Measurements from ENCODE around the gene LGI4. TPM values are rescaled to one million over a fixed set of nuclear protein-coding genes. Genes with fewer than 3 reads are reported as not detected.

Gene LGI4
- total RNA-seq, 1 donor from 2014 or later = 32.9 TPM

DNA sequence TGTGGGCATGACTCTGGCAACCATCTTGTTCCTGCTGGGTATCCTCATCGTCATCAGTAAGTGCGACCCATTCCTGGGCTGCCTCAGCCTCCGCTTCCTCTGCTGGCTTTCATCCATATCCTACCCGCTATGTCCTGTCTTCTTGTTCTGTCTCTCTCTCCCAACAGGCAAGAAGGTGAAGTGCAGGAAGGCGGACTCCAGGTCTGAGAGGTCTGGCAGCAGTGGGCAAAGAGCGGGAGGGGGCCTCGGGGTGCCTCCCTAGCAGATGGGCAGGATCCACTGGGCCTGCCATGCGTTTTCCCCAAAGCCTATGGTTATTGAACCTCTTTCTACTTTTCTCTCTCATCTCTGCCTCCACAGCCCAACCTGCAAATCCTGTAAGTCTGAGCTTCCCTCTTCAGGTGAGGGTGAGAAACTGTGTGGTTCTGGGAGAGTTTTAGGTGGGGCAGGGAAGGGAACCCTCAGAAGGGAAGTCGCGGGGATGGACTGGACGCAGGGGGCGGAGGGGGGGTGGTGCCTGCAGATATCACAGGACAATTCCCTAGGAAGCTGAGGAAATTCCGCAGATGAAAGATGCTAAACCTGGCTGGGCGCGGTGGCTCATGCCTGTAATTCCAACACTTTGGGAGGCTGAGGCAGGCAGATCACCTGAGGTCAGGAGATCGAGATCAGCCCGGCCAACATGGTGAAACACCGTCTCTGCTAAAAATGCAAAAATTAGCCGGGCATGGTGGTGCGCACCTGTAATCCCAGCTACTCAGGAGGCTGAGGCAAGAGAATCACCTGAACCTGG lies 16.6 kb upstream of the LGI4 start:
- peak overlapping the region; percentile 37 for H3K27ac ChIP-seq
- no peaks in the 10 kb centered on the region for H3K36me3 ChIP-seq
- H3K9me3 ChIP-seq = no peaks in the 10 kb centered on the region
- no peaks in the 10 kb centered on the region for H3K27me3 ChIP-seq
- peaks cover 32% of the 10 kb centered on the region for H3K4me1 ChIP-seq
- DNase-seq (ENCODE audit: extremely low spot score in 2 of 2) = no peak
- intact Hi-C loops (cut with DNase I) = no loop called here
- no peak overlapping the region for H3K4me3 ChIP-seq
- TF ChIP-seq, protein P1, sequence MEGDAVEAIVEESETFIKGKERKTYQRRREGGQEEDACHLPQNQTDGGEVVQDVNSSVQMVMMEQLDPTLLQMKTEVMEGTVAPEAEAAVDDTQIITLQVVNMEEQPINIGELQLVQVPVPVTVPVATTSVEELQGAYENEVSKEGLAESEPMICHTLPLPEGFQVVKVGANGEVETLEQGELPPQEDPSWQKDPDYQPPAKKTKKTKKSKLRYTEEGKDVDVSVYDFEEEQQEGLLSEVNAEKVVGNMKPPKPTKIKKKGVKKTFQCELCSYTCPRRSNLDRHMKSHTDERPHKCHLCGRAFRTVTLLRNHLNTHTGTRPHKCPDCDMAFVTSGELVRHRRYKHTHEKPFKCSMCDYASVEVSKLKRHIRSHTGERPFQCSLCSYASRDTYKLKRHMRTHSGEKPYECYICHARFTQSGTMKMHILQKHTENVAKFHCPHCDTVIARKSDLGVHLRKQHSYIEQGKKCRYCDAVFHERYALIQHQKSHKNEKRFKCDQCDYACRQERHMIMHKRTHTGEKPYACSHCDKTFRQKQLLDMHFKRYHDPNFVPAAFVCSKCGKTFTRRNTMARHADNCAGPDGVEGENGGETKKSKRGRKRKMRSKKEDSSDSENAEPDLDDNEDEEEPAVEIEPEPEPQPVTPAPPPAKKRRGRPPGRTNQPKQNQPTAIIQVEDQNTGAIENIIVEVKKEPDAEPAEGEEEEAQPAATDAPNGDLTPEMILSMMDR (IDR thresholded peaks at IDR 0.05) = no peak
- no peak for TF ChIP-seq POLR2AphosphoS5 (IDR thresholded peaks at IDR 0.05; ENCODE audit: insufficient read depth in 1 of 2, low read depth in 1 of 2)
- no peak for TF ChIP-seq POLR2A (IDR thresholded peaks at IDR 0.05)

GRCh38 chr19:35150445-35150844 lies 15.6 kb upstream of the LGI4 start:
- intact Hi-C loops (cut with DNase I) = no loop called here
- no peaks in the 10 kb centered on the region for H3K9me3 ChIP-seq
- no peaks in the 10 kb centered on the region for H3K27me3 ChIP-seq
- no peak for TF ChIP-seq POLR2A (IDR thresholded peaks at IDR 0.05)
- TF ChIP-seq POLR2AphosphoS5 (IDR thresholded peaks at IDR 0.05; ENCODE audit: insufficient read depth in 1 of 2, low read depth in 1 of 2) = no peak
- TF ChIP-seq, protein P1 (IDR thresholded peaks at IDR 0.05) = no peak
- H3K36me3 ChIP-seq = no peaks in the 10 kb centered on the region
- H3K4me1 ChIP-seq = peaks cover 22% of the 10 kb centered on the region
- H3K27ac ChIP-seq = no peak overlapping the region
- no peak overlapping the region for H3K4me3 ChIP-seq
- no peak for DNase-seq (ENCODE audit: extremely low spot score in 2 of 2)

- no peak for DNase-seq (ENCODE audit: extremely low spot score in 2 of 2)
- Histone ChIP-seq H3K27ac (no peak overlapping the region), H3K4me3 (no peak overlapping the region), H3K9me3 (no peaks in the 10 kb centered on the region), H3K4me1 (peaks cover 21% of the 10 kb centered on the region), H3K27me3 (no peaks in the 10 kb centered on the region), H3K36me3 (no peaks in the 10 kb centered on the region)
- no peak for TF ChIP-seq POLR2AphosphoS5 (IDR thresholded peaks at IDR 0.05; ENCODE audit: insufficient read depth in 1 of 2, low read depth in 1 of 2)
- TF ChIP-seq POLR2A (IDR thresholded peaks at IDR 0.05) = no peak
- TF ChIP-seq, protein P1 (IDR thresholded peaks at IDR 0.05) = no peak
- intact Hi-C loops (cut with DNase I) = no loop called here
These were observed 14.6 kb upstream of the LGI4 start for GRCh38 chr19:35149463-35149862.

DNA sequence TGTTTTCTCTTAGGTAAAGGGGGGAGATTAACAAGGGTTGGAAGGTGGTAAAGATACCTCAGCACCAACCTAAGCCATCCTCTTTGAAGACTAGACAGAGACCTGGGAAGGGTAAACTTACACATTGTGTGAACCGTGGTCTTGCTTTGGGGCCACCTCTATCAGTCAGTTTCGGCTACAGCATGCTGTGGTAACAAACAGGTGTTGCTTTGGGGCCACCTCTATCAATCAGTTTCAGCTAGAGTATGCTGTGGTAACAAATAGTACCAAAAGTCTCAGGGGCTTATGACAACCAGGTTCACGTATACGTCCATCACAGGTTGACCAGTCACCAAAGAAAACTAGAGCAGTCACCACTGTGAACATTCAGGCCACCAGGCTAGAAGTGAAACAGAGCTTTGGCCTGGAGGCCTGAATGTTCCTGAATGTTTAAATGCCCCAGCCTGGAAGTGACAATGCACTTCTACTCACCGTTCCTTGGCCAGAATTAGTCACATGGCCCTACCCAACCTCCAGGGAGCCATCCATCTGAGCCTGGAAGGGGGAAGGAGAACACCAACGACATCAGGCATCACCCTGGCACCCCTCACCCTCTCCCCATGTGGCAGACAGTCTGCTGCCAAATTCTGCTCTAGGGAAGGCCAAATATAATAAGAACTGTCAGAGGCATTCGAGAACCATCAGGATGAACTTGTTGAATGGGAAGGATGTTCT lies 12.0 kb upstream of the LGI4 start:
- no peak for DNase-seq (ENCODE audit: extremely low spot score in 2 of 2)
- TF ChIP-seq POLR2AphosphoS5 (IDR thresholded peaks at IDR 0.05; ENCODE audit: insufficient read depth in 1 of 2, low read depth in 1 of 2) = no peak
- no peak for TF ChIP-seq POLR2A (IDR thresholded peaks at IDR 0.05)
- TF ChIP-seq, protein P1 (IDR thresholded peaks at IDR 0.05) = no peak
- Histone ChIP-seq H3K4me1 (peaks cover 29% of the 10 kb centered on the region), H3K27me3 (no peaks in the 10 kb centered on the region), H3K9me3 (no peaks in the 10 kb centered on the region), H3K36me3 (no peaks in the 10 kb centered on the region), H3K4me3 (no peak overlapping the region), H3K27ac (no peak overlapping the region)
- intact Hi-C loops (cut with DNase I) = no loop called here

All from vagina (tissue), 2 donors.